Neuronal stem cell (in vitro differentiated cells): ENCODE measurements around the gene NIPA2.

Experiments
- DNase-seq: peaks from one replicate; pipeline ENCODE4 v3.0.0-alpha.2; 2013; ENCODE audit warnings: low spot score
- H2AFZ ChIP-seq: one replicate; pipeline ENCODE4 v1.6.1; 2013; ENCODE audit warnings: mild to moderate bottlenecking, low read length, inconsistent platforms
- H2AK5ac ChIP-seq: 2 replicates; pipeline ENCODE4 v1.6.1; 2013; ENCODE audit warnings: low read depth, mild to moderate bottlenecking, inconsistent platforms, low read length, moderate library complexity, mixed read lengths
- H2BK120ac ChIP-seq: 2 replicates; pipeline ENCODE4 v1.6.1; 2013; ENCODE audit warnings: low read depth, mild to moderate bottlenecking, inconsistent platforms, low read length, moderate library complexity, mixed read lengths
- H2BK12ac ChIP-seq: one replicate; pipeline ENCODE4 v1.6.1; 2013; ENCODE audit warnings: low read length, inconsistent platforms
- H2BK15ac ChIP-seq: 2 replicates; pipeline ENCODE4 v1.6.1; 2013; ENCODE audit warnings: mild to moderate bottlenecking, low read length, inconsistent platforms, mixed read lengths
- H2BK5ac ChIP-seq: one replicate; pipeline ENCODE4 v1.6.1; 2013; ENCODE audit warnings: inconsistent platforms, mild to moderate bottlenecking, low read length, moderate library complexity
- H3K14ac ChIP-seq: one replicate; pipeline ENCODE4 v1.6.1; 2013; ENCODE audit warnings: low read length, inconsistent platforms
- H3K18ac ChIP-seq: 2 replicates; pipeline ENCODE4 v1.6.1; 2013; ENCODE audit warnings: low read length, inconsistent platforms
- H3K23ac ChIP-seq: 2 replicates; pipeline ENCODE4 v1.6.1; 2013; ENCODE audit warnings: low read depth, mild to moderate bottlenecking, mixed read lengths, low read length, inconsistent platforms; ENCODE audit not compliant: poor library complexity
- H3K27ac ChIP-seq: replicated peaks from 3 replicates; pipeline ENCODE4 v1.5.1; 2013; ENCODE audit warnings: low read length, inconsistent platforms
- H3K27me3 ChIP-seq, 3 experiments: 2 replicates each; pipeline ENCODE4 v1.6.1; 2013; ENCODE audit warnings: low read length in 3 of 3, mild to moderate bottlenecking in 2 of 3, inconsistent platforms in 1 of 3, low read depth in 1 of 3, mixed read lengths in 1 of 3, moderate library complexity in 1 of 3; ENCODE audit not compliant: control insufficient read depth in 3 of 3, insufficient read depth in 3 of 3
- H3K36me3 ChIP-seq, 2 donors: replicated peaks in 1 of 2; 2 replicates each; pipeline ENCODE4 v1.6.1; 2013; ENCODE audit warnings: low read length in 2 of 2; ENCODE audit not compliant: control insufficient read depth in 2 of 2, insufficient read depth in 2 of 2
- H3K4ac ChIP-seq: 2 replicates; pipeline ENCODE4 v1.6.1; 2013; ENCODE audit warnings: inconsistent platforms, mild to moderate bottlenecking, low read length, moderate library complexity
- H3K4me1 ChIP-seq, 2 donors: 1 replicate in 1 of 2; 2 replicates in 1 of 2; pipeline ENCODE4 v1.6.1; 2013; ENCODE audit warnings: low read length in 2 of 2, low read depth in 1 of 2; ENCODE audit not compliant: control insufficient read depth in 2 of 2, insufficient read depth in 1 of 2
- H3K4me2 ChIP-seq: one replicate; pipeline ENCODE4 v1.6.1; 2013; ENCODE audit warnings: mild to moderate bottlenecking, low read length, inconsistent platforms; ENCODE audit not compliant: insufficient read depth, poor library complexity, severe bottlenecking
- H3K4me3 ChIP-seq, 2 donors: 2 replicates each; pipeline ENCODE4 v1.5.1; 2013; ENCODE audit warnings: low read length in 2 of 2, mild to moderate bottlenecking in 2 of 2, inconsistent platforms in 1 of 2, moderate library complexity in 1 of 2
- H3K79me1 ChIP-seq: one replicate; pipeline ENCODE4 v1.6.1; 2013; ENCODE audit warnings: low read depth, mild to moderate bottlenecking, inconsistent platforms, low read length, moderate library complexity
- H3K9ac ChIP-seq: one replicate; pipeline ENCODE4 v1.6.1; 2013; ENCODE audit warnings: mild to moderate bottlenecking, low read depth, low read length, inconsistent platforms; ENCODE audit not compliant: poor library complexity
- H3K9me3 ChIP-seq, 2 donors: replicated peaks in 1 of 2; 2 replicates each; pipeline versions ENCODE3 to v1.6.1; 2013; ENCODE audit warnings: low read length in 2 of 2, mild to moderate bottlenecking in 2 of 2, inconsistent platforms in 1 of 2, low read depth in 1 of 2, mixed read lengths in 1 of 2, moderate library complexity in 1 of 2; ENCODE audit not compliant: control insufficient read depth in 2 of 2, insufficient read depth in 1 of 2
- H4K8ac ChIP-seq: one replicate; pipeline ENCODE4 v1.6.1; 2013; ENCODE audit warnings: low read depth, mild to moderate bottlenecking, inconsistent platforms, low read length, moderate library complexity
- H4K91ac ChIP-seq: one replicate; pipeline ENCODE4 v1.6.1; 2013; ENCODE audit warnings: low read length, low read depth, mild to moderate bottlenecking, inconsistent platforms; ENCODE audit not compliant: poor library complexity
- WGBS, 2 donors: extraction: QIAGEN DNeasy Blood & Tissue Kit; methylation state at CpG; one replicate each; pipeline ENCODE4 v1.1.7; 2013; ENCODE audit warnings: missing lambda C conversion rate in 2 of 2, mixed read lengths in 1 of 2; ENCODE audit not compliant: insufficient read length in 2 of 2, insufficient replicate concordance in 1 of 2; ENCODE audit errors: extremely low coverage in 2 of 2; 5-methylcytosine and 5-hydroxymethylcytosine counted together

NIPA2 gene

GRCh38 chr15:22877607-22878006 is 39.1 kb downstream of the NIPA2 start:
- Histone ChIP-seq H2AFZ (no peak overlapping the region), H2BK12ac (no peak overlapping the region), H3K18ac (peak overlapping the region; percentile 21), H2BK120ac (no peak overlapping the region), H2AK5ac (no peak overlapping the region), H2BK5ac (no peak overlapping the region), H3K4me3 (no peak overlapping the region), H2BK15ac (no peak overlapping the region), H3K27ac (no peak overlapping the region), H3K9me3 (peaks cover 0 to 7% of the 10 kb centered on the region in 2 donors), H4K91ac (no peak overlapping the region), H3K23ac (no peak overlapping the region), H4K8ac (no peak overlapping the region), H3K9ac (no peak overlapping the region), H3K14ac (no peak overlapping the region), H3K36me3 (peaks cover 53 to 94% of the 10 kb centered on the region in 2 donors), H3K27me3 (no peaks in the 10 kb centered on the region), H3K79me1 (peaks cover 9% of the 10 kb centered on the region), H3K4me2 (no peak overlapping the region), H3K4me1 (peaks cover 0 to 7% of the 10 kb centered on the region in 2 donors), H3K4ac (no peak overlapping the region)
- no peak for DNase-seq
- no CpG with 5 or more reads among the region's 8 CpGs for WGBS, 2 donors

GRCh38 chr15:22878103-22878502 is 39.6 kb downstream of the NIPA2 start:
- Histone ChIP-seq H2AFZ (no peak overlapping the region), H3K4ac (no peak overlapping the region), H3K36me3 (peaks cover 52 to 94% of the 10 kb centered on the region in 2 donors), H4K8ac (no peak overlapping the region), H2BK5ac (no peak overlapping the region), H3K27ac (no peak overlapping the region), H3K23ac (peak overlapping the region; percentile 35), H2BK120ac (no peak overlapping the region), H2AK5ac (no peak overlapping the region), H2BK12ac (no peak overlapping the region), H2BK15ac (no peak overlapping the region), H3K14ac (no peak overlapping the region), H3K4me2 (no peak overlapping the region), H3K79me1 (peaks cover 9% of the 10 kb centered on the region), H3K4me1 (peaks cover 0 to 5% of the 10 kb centered on the region in 2 donors), H3K9me3 (peaks cover 0 to 7% of the 10 kb centered on the region in 2 donors), H3K18ac (no peak overlapping the region), H4K91ac (no peak overlapping the region), H3K4me3 (no peak overlapping the region), H3K27me3 (no peaks in the 10 kb centered on the region), H3K9ac (no peak overlapping the region)
- no CpG with 5 or more reads among the region's 10 CpGs for WGBS, 2 donors
- no peak for DNase-seq

- no peak for DNase-seq
- Histone ChIP-seq H4K91ac (no peak overlapping the region), H3K18ac (peak overlapping the region; percentile 13), H3K36me3 (peaks cover 40 to 80% of the 10 kb centered on the region in 2 donors), H3K4me1 (no peaks in the 10 kb centered on the region), H3K4me3 (peak overlapping the region in 1 of 2 donors; percentile 39), H3K23ac (peak overlapping the region; percentile 52), H3K9ac (peak overlapping the region; percentile 53), H2AK5ac (no peak overlapping the region), H3K9me3 (peaks cover 0 to 7% of the 10 kb centered on the region in 2 donors), H3K4me2 (no peak overlapping the region), H2BK15ac (no peak overlapping the region), H2BK12ac (no peak overlapping the region), H2BK5ac (peak overlapping the region; percentile 75), H3K27me3 (no peaks in the 10 kb centered on the region), H4K8ac (no peak overlapping the region), H3K14ac (no peak overlapping the region), H3K79me1 (peaks cover 9% of the 10 kb centered on the region), H3K4ac (no peak overlapping the region), H3K27ac (no peak overlapping the region), H2BK120ac (no peak overlapping the region), H2AFZ (no peak overlapping the region)
- WGBS, 2 donors: no CpG with 5 or more reads among the region's 33 CpGs
Measured at GRCh38 chr15:22880068-22880980, 41.9 kb downstream of the NIPA2 start.

- Histone ChIP-seq H3K4me2 (no peak overlapping the region), H3K27ac (no peak overlapping the region), H3K4me3 (no peak overlapping the region), H2BK5ac (peak overlapping the region; percentile 75), H3K4me1 (no peaks in the 10 kb centered on the region), H3K9ac (no peak overlapping the region), H3K27me3 (no peaks in the 10 kb centered on the region), H3K4ac (no peak overlapping the region), H4K91ac (no peak overlapping the region), H2BK15ac (no peak overlapping the region), H3K36me3 (peaks cover 38 to 75% of the 10 kb centered on the region in 2 donors), H2AK5ac (no peak overlapping the region), H3K9me3 (peaks cover 0 to 7% of the 10 kb centered on the region in 2 donors), H3K14ac (peak overlapping the region; percentile 38), H2AFZ (no peak overlapping the region), H3K18ac (no peak overlapping the region), H3K79me1 (peaks cover 9% of the 10 kb centered on the region), H2BK12ac (peak overlapping the region; percentile 41), H4K8ac (no peak overlapping the region), H3K23ac (no peak overlapping the region), H2BK120ac (no peak overlapping the region)
- DNase-seq: no peak
- no CpG with 5 or more reads among the region's 19 CpGs for WGBS, 2 donors
Measured at GRCh38 chr15:22880981-22881738, 42.7 kb downstream of the NIPA2 start.
